KOPT-K1 (cell line): ENCODE measurements around the gene NINJ1.

Source experiments
- H3K27ac ChIP-seq: fragments of 200-600 bp; sonication (generic); 2 replicates; pipeline ENCODE4 v1.5.1; 2016; ENCODE audit warnings: antibody characterized with exemption, mild to moderate bottlenecking, low read depth, low read length; ENCODE audit not compliant: poor library complexity, severe bottlenecking
- H3K36me3 ChIP-seq: fragments of 200-600 bp; sonication (generic); 2 replicates; pipeline ENCODE4 v1.5.1; 2017; ENCODE audit warnings: antibody characterized with exemption, mild to moderate bottlenecking, low read length, moderate library complexity; ENCODE audit not compliant: insufficient read depth
- H3K9me3 ChIP-seq: fragments of 200-600 bp; sonication (generic); 2 replicates; pipeline ENCODE4 v1.5.1; 2017; ENCODE audit warnings: antibody characterized with exemption, low read length, mild to moderate bottlenecking; ENCODE audit not compliant: insufficient read depth, poor library complexity, severe bottlenecking

NINJ1 gene

GRCh38 chr9:93134015-93134739, at the start of gene NINJ1:
TSS of gene NINJ1 (minus strand) at chr9:93134251. CDS start at chr9:93134217, 34 bp downstream.
- Histone ChIP-seq H3K27ac (peak within 1 kb of the TSS; percentile 53), H3K9me3 (no peaks in the 10 kb centered on the region), H3K36me3 (no peaks in the 10 kb centered on the region)

- Histone ChIP-seq H3K9me3 (no peaks in the 10 kb centered on the region), H3K36me3 (no peaks in the 10 kb centered on the region), H3K27ac (no peak overlapping the region)
These were observed 49.1 kb upstream of the NINJ1 start for GRCh38 chr9:93183131-93183662.

- Histone ChIP-seq H3K27ac (no peak overlapping the region), H3K9me3 (no peaks in the 10 kb centered on the region), H3K36me3 (no peaks in the 10 kb centered on the region)
These were observed 48.5 kb upstream of the NINJ1 start for GRCh38 chr9:93182572-93182971.

GRCh38 chr9:93181672-93182435, 47.8 kb upstream of the NINJ1 start:
- Histone ChIP-seq H3K36me3 (no peaks in the 10 kb centered on the region), H3K9me3 (no peaks in the 10 kb centered on the region)

GRCh38 chr9:93180938-93181337, 46.9 kb upstream of the NINJ1 start:
- H3K27ac ChIP-seq = no peak overlapping the region
- no peaks in the 10 kb centered on the region for H3K36me3 ChIP-seq
- H3K9me3 ChIP-seq = no peaks in the 10 kb centered on the region

More at GRCh38 chr9:93181672-93182435, 47.8 kb upstream of the NINJ1 start:
- H3K27ac ChIP-seq = no peak overlapping the region

GRCh38 chr9:93178851-93179786, 45.1 kb upstream of the NINJ1 start:
- no peaks in the 10 kb centered on the region for H3K36me3 ChIP-seq
- H3K27ac ChIP-seq = no peak overlapping the region
- no peaks in the 10 kb centered on the region for H3K9me3 ChIP-seq

GRCh38 chr9:93177676-93178075, 43.6 kb upstream of the NINJ1 start:
- H3K27ac ChIP-seq = no peak overlapping the region
- no peaks in the 10 kb centered on the region for H3K9me3 ChIP-seq
- no peaks in the 10 kb centered on the region for H3K36me3 ChIP-seq

- H3K36me3 ChIP-seq = no peaks in the 10 kb centered on the region
- H3K9me3 ChIP-seq = no peaks in the 10 kb centered on the region
- H3K27ac ChIP-seq = no peak overlapping the region
These were observed 40.9 kb upstream of the NINJ1 start for GRCh38 chr9:93174976-93175375.

GRCh38 chr9:93173365-93174051, 39.5 kb upstream of the NINJ1 start:
- no peak overlapping the region for H3K27ac ChIP-seq
- no peaks in the 10 kb centered on the region for H3K9me3 ChIP-seq
- no peaks in the 10 kb centered on the region for H3K36me3 ChIP-seq

- no peaks in the 10 kb centered on the region for H3K9me3 ChIP-seq
These were observed 38.8 kb upstream of the NINJ1 start for GRCh38 chr9:93172666-93173364.

GRCh38 chr9:93171261-93171990, 37.4 kb upstream of the NINJ1 start:
- Histone ChIP-seq H3K9me3 (no peaks in the 10 kb centered on the region), H3K27ac (no peak overlapping the region), H3K36me3 (no peaks in the 10 kb centered on the region)

More at GRCh38 chr9:93172666-93173364, 38.8 kb upstream of the NINJ1 start:
- no peak overlapping the region for H3K27ac ChIP-seq
- H3K36me3 ChIP-seq = no peaks in the 10 kb centered on the region

- H3K9me3 ChIP-seq = no peaks in the 10 kb centered on the region
- H3K36me3 ChIP-seq = no peaks in the 10 kb centered on the region
- no peak overlapping the region for H3K27ac ChIP-seq
These were observed 36.5 kb upstream of the NINJ1 start for GRCh38 chr9:93170571-93170970.

GRCh38 chr9:93169444-93169843, 35.4 kb upstream of the NINJ1 start:
- H3K36me3 ChIP-seq = no peaks in the 10 kb centered on the region
- H3K27ac ChIP-seq = no peak overlapping the region
- H3K9me3 ChIP-seq = no peaks in the 10 kb centered on the region
